Myometrial cell (primary cell): Measurements from ENCODE around the gene CDHR4. TPM values are rescaled to one million over a fixed set of nuclear protein-coding genes. Genes with fewer than 3 reads are reported as not detected.

Source experiments
- total RNA-seq: library from RNA; depleted of rRNA; stranded (reverse); fragments of >200 nt; gene quantifications from 2 replicates; pipeline ENCODE4 v1.2.3, GENCODE V29; 2015

CDHR4 gene
- not detected in 2 replicates for total RNA-seq

GRCh38 chr3:49799761-49800160, at the start of gene CDHR4:
TSS of gene CDHR4 (minus strand) at chr3:49799873. CDS start at chr3:49799812, 61 bp downstream.

GRCh38 chr3:49813497-49814174, 14.0 kb upstream of the CDHR4 start, which contains the start of gene UBA7:
TSS of gene UBA7 (minus strand) at chr3:49813953. CDS start at chr3:49813787, 166 bp downstream.

GRCh38 chr3:49802719-49803464, 3.2 kb upstream of the CDHR4 start, which contains the start of gene INKA1:
TSS of gene INKA1 (plus strand) at chr3:49803261. CDS start at chr3:49803393, 132 bp downstream.

GRCh38 chr3:49786357-49787181, 13.1 kb downstream of the CDHR4 start, which contains the start of gene IP6K1:
TSS of gene IP6K1 (minus strand) at chr3:49786542. CDS start at chr3:49748040, 38,502 bp downstream.

Other genes starting within 250 kb of the CDHR4 start
- gene BSN, start 245.4 kb downstream of the CDHR4 start, total RNA-seq = under 0.01 TPM in 1 of 2 replicates, not detected in the other
- gene APEH, start 125.5 kb downstream of the CDHR4 start, total RNA-seq = 139 and 163 TPM in 2 replicates
- 3.7 and 4.8 TPM in 2 replicates for gene MST1, start 110.4 kb downstream of the CDHR4 start, total RNA-seq
- gene RNF123, start 110.3 kb downstream of the CDHR4 start, total RNA-seq = 22.5 and 30.6 TPM in 2 replicates
- 1.2 TPM in 1 of 2 replicates, not detected in the other for gene AMIGO3, start 80.2 kb downstream of the CDHR4 start, total RNA-seq
- 51.2 and 89.7 TPM in 2 replicates for gene GMPPB, start 75.9 kb downstream of the CDHR4 start, total RNA-seq
- gene IP6K1, start 13.3 kb downstream of the CDHR4 start, total RNA-seq = 25.1 and 30.5 TPM in 2 replicates
- 2.5 and 7.5 TPM in 2 replicates for gene INKA1, start 3.4 kb upstream of the CDHR4 start, total RNA-seq
- 36.3 and 41.8 TPM in 2 replicates for gene UBA7, start 14.1 kb upstream of the CDHR4 start, total RNA-seq
- gene TRAIP, start 56.7 kb upstream of the CDHR4 start, total RNA-seq = 8.9 and 10.7 TPM in 2 replicates
- gene CAMKV, start 70.0 kb upstream of the CDHR4 start, total RNA-seq = not detected in 2 replicates
- under 0.01 and 0.53 TPM in 2 replicates for gene MST1R, start 104.0 kb upstream of the CDHR4 start, total RNA-seq
- gene MON1A, start 129.9 kb upstream of the CDHR4 start, total RNA-seq = 22.0 and 26.5 TPM in 2 replicates
- 28.0 and 28.9 TPM in 2 replicates for gene RBM6, start 140.3 kb upstream of the CDHR4 start, total RNA-seq